NAMALWA (cell line): ENCODE data around the gene TRDN.

Source experiments
- DNase-seq: peaks from one replicate; pipeline ENCODE4 v3.0.0-alpha.2; 2015; ENCODE audit warnings: low spot score

TRDN gene

GRCh38 chr6:123636782-123637181 lies at the start of gene TRDN:
TRDN (minus strand) TSS chr6:123636950; CDS start chr6:123636775, 175 bp downstream.
- DNase-seq: no peak

GRCh38 chr6:123681957-123682462 lies 45.3 kb upstream of the TRDN start:
- no peak for DNase-seq

- no peak for DNase-seq
Observed at GRCh38 chr6:123677897-123678296, 41.1 kb upstream of the TRDN start.

GRCh38 chr6:123676793-123677192 lies 40.0 kb upstream of the TRDN start:
- no peak for DNase-seq

GRCh38 chr6:123668965-123669591 lies 32.3 kb upstream of the TRDN start:
- DNase-seq: no peak

GRCh38 chr6:123668063-123668462 lies 31.3 kb upstream of the TRDN start:
- DNase-seq: no peak

- no peak for DNase-seq
Observed at GRCh38 chr6:123663436-123663835, 26.7 kb upstream of the TRDN start.

GRCh38 chr6:123662757-123663156 lies 26.0 kb upstream of the TRDN start:
- no peak for DNase-seq

GRCh38 chr6:123661105-123661891 lies 24.5 kb upstream of the TRDN start:
- DNase-seq: no peak

- no peak for DNase-seq
Observed at GRCh38 chr6:123659960-123660748, 23.4 kb upstream of the TRDN start.

GRCh38 chr6:123658848-123659247 lies 22.1 kb upstream of the TRDN start:
- DNase-seq: no peak

- peak; percentile 41 for DNase-seq
Observed at GRCh38 chr6:123655521-123656306, 19.0 kb upstream of the TRDN start.

- no peak for DNase-seq
Observed at GRCh38 chr6:123648723-123649122, 12.0 kb upstream of the TRDN start.

- DNase-seq: no peak
Observed at GRCh38 chr6:123648020-123648580, 11.3 kb upstream of the TRDN start.

- DNase-seq: no peak
Observed at GRCh38 chr6:123641497-123641896, 4.7 kb upstream of the TRDN start.

GRCh38 chr6:123640567-123641187 lies 3.9 kb upstream of the TRDN start:
- DNase-seq: no peak

GRCh38 chr6:123638865-123639264 lies 2.1 kb upstream of the TRDN start:
- DNase-seq: no peak

GRCh38 chr6:123636282-123636681 lies 468 bp downstream of the TRDN start:
- no peak for DNase-seq

GRCh38 chr6:123635567-123635966 lies 1.2 kb downstream of the TRDN start:
- no peak for DNase-seq

- no peak for DNase-seq
Observed at GRCh38 chr6:123635144-123635543, 1.6 kb downstream of the TRDN start.

GRCh38 chr6:123632641-123633040 lies 4.1 kb downstream of the TRDN start:
- no peak for DNase-seq
